SU-DHL-6 (cell line): Measurements from ENCODE around the gene CPE.
"Not testable (repeated sequence)": the region's sequence is repeated elsewhere in the genome, so short reads cannot be mapped to it uniquely, and the experiment has no call there.

Experiments
- H2AFZ ChIP-seq: fragments of 200-600 bp; sonication (generic); 2 replicates; pipeline ENCODE4 v1.6.1; 2014; ENCODE audit warnings: low read depth, mild to moderate bottlenecking, moderate library complexity, mixed read lengths, antibody characterized with exemption, low read length; ENCODE audit not compliant: severe bottlenecking
- H3F3A ChIP-seq: fragments of 200-600 bp; shearing (Covaris generic); 2 replicates; pipeline ENCODE4 v1.6.0; 2016; ENCODE audit warnings: antibody characterized with exemption, mild to moderate bottlenecking; ENCODE audit not compliant: insufficient read depth
- H3K27ac ChIP-seq: fragments of 200-600 bp; sonication (generic); 2 replicates; pipeline ENCODE4 v1.5.1; 2016; ENCODE audit warnings: low read depth, mild to moderate bottlenecking, low read length, moderate library complexity, mixed read lengths
- H3K27me3 ChIP-seq: fragments of 200-600 bp; sonication (generic), shearing (Covaris generic); 2 replicates; pipeline ENCODE4 v1.6.0; 2014; ENCODE audit warnings: mild to moderate bottlenecking, low read length
- H3K36me3 ChIP-seq: fragments of 200-600 bp; sonication (generic); 2 replicates; pipeline ENCODE4 v1.6.1; 2014; ENCODE audit warnings: mild to moderate bottlenecking, low read length, mixed read lengths
- H3K4me2 ChIP-seq: fragments of 300-600, 200-600 bp; shearing (Covaris generic), sonication (generic); 2 replicates; pipeline ENCODE4 v1.6.0; 2014; ENCODE audit warnings: low read length, low read depth, mild to moderate bottlenecking; ENCODE audit not compliant: poor library complexity, severe bottlenecking
- H3K4me3 ChIP-seq: fragments of 200-600 bp; sonication (generic); 2 replicates; pipeline ENCODE4 v1.5.1; 2014; ENCODE audit warnings: antibody characterized with exemption, low read length, mild to moderate bottlenecking, mixed read lengths; ENCODE audit not compliant: insufficient read depth, poor library complexity, severe bottlenecking
- H3K79me2 ChIP-seq: fragments of 200-600 bp; sonication (generic); 2 replicates; pipeline ENCODE4 v1.6.1; 2014; ENCODE audit warnings: mild to moderate bottlenecking, low read length, moderate library complexity; ENCODE audit not compliant: insufficient read depth
- H3K9ac ChIP-seq: fragments of 200-600 bp; sonication (generic); 2 replicates; pipeline ENCODE4 v1.7.0; 2014; ENCODE audit warnings: mild to moderate bottlenecking, low read length
- H3K9me2 ChIP-seq: fragments of 200-600 bp; sonication (generic); replicated peaks from 2 replicates; pipeline ENCODE4 v1.6.1; 2014; ENCODE audit warnings: low read length; ENCODE audit not compliant: insufficient read depth
- H3K9me3 ChIP-seq: fragments of 200-600 bp; sonication (generic); 2 replicates; pipeline ENCODE4 v1.6.1; 2014; ENCODE audit warnings: low read length, mixed read lengths; ENCODE audit not compliant: insufficient read depth
- H4K20me1 ChIP-seq: fragments of 200-600 bp; sonication (generic); 2 replicates; pipeline ENCODE4 v1.6.1; 2014; ENCODE audit warnings: low read depth, mild to moderate bottlenecking, antibody characterized with exemption, low read length, moderate library complexity, mixed read lengths
- EZH2phosphoT487 ChIP-seq: fragments of 200-600 bp; sonication (generic), shearing (Covaris generic); conservative IDR thresholded peaks from 2 replicates; pipeline ENCODE4 v1.6.1; 2018; ENCODE audit warnings: mild to moderate bottlenecking, antibody characterized with exemption, low read length, moderate library complexity, mixed read lengths
- TF ChIP-seq, protein P1 (sequence below): fragments of 200-600 bp; sonication (generic); IDR thresholded peaks from one replicate; pipeline ENCODE4 v1.5.1; 2017; ENCODE audit warnings: antibody characterized with exemption, mild to moderate bottlenecking, low read length, moderate library complexity; ENCODE audit not compliant: insufficient read depth, poor library complexity, severe bottlenecking

The CPE gene

DNA sequence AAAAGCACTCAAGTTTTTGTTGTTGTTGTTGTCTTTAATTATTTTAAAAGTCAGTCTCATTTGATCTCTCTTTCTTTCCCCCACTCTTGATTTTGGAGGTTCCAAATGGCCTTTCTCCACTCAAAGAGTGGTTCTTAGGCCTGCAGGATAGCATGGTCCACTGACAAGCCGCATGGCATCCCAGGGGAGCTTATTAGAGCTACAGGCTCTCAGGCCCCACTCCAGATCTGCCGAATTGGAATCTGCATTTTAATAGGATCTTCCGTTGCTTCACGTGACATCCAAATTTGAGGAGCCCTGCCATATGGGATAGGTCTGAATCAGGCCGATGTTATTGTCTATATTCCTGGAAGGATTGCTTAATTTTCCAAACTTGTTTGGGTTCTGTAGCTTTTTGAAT, 72.1 kb downstream of the CPE start:
- Histone ChIP-seq H3K9ac (no peak overlapping the region), H3F3A (no peaks in the 10 kb centered on the region), H3K4me2 (no peak overlapping the region), H3K9me3 (no peaks in the 10 kb centered on the region), H3K36me3 (no peaks in the 10 kb centered on the region), H3K27me3 (no peaks in the 10 kb centered on the region), H3K4me3 (no peak overlapping the region), H4K20me1 (no peaks in the 10 kb centered on the region), H2AFZ (no peak overlapping the region), H3K9me2 (no peaks in the 10 kb centered on the region), H3K79me2 (no peaks in the 10 kb centered on the region), H3K27ac (no peak overlapping the region)
- no peak for TF ChIP-seq EZH2phosphoT487
- TF ChIP-seq, protein P1, sequence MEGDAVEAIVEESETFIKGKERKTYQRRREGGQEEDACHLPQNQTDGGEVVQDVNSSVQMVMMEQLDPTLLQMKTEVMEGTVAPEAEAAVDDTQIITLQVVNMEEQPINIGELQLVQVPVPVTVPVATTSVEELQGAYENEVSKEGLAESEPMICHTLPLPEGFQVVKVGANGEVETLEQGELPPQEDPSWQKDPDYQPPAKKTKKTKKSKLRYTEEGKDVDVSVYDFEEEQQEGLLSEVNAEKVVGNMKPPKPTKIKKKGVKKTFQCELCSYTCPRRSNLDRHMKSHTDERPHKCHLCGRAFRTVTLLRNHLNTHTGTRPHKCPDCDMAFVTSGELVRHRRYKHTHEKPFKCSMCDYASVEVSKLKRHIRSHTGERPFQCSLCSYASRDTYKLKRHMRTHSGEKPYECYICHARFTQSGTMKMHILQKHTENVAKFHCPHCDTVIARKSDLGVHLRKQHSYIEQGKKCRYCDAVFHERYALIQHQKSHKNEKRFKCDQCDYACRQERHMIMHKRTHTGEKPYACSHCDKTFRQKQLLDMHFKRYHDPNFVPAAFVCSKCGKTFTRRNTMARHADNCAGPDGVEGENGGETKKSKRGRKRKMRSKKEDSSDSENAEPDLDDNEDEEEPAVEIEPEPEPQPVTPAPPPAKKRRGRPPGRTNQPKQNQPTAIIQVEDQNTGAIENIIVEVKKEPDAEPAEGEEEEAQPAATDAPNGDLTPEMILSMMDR = no peak

GRCh38 chr4:165453140-165453539, 74.3 kb downstream of the CPE start:
- H3K9me3 ChIP-seq, H3F3A ChIP-seq, H3K9ac ChIP-seq, H4K20me1 ChIP-seq, H3K9me2 ChIP-seq, H3K27me3 ChIP-seq, H3K36me3 ChIP-seq, H3K79me2 ChIP-seq, H2AFZ ChIP-seq, H3K4me2 ChIP-seq, H3K4me3 ChIP-seq, H3K27ac ChIP-seq: not testable (repeated sequence)

DNA sequence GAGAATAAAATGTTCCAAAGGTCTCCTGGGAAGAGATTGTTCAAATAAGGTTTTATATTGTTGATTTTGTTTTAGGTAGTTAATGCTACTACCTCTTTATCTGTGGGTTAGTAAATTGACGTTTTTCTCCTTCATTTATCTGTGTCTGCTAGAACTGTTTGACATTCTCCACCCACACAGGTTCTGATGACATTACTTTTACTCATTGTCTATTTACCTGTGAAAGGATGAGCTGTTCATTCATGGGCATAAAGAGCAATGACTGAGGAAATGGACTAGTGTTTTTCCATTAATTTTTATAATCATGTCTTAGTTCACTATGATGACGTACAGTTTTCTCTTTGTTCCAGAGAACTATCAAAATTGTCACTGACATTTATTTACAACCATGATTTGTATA, 75.6 kb downstream of the CPE start:
- no peak overlapping the region for H3K27ac ChIP-seq
- H3K4me2 ChIP-seq = no peak overlapping the region
- no peak overlapping the region for H3K4me3 ChIP-seq
- no peaks in the 10 kb centered on the region for H3K79me2 ChIP-seq
- no peak overlapping the region for H3K9ac ChIP-seq
- no peak overlapping the region for H2AFZ ChIP-seq
- H4K20me1 ChIP-seq = no peaks in the 10 kb centered on the region
- H3K36me3 ChIP-seq = no peaks in the 10 kb centered on the region
- H3K9me3 ChIP-seq = no peaks in the 10 kb centered on the region
- TF ChIP-seq, protein P1 = no peak
- TF ChIP-seq EZH2phosphoT487 = no peak
- no peaks in the 10 kb centered on the region for H3K27me3 ChIP-seq
- H3F3A ChIP-seq = no peaks in the 10 kb centered on the region
- H3K9me2 ChIP-seq = no peaks in the 10 kb centered on the region

DNA sequence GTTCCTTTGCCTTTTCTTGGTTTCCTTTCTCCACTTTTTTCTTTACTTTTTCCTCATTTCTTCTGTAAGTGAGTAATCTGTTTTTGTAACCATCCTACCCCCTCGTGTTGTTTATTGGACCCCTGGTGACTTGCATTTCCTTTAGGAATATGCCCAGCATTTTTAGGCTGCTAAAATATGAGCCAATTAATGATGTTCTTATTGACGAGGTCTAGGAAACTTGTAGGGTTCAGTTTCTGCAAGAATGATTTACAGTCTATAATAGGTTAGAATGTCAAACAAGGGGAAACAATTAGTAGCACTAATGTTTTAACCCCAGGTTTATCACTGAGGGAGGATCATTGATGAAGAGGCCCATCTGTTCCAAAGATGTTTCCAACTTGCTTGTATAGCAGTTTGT, 79.0 kb downstream of the CPE start:
- no peaks in the 10 kb centered on the region for H3K27me3 ChIP-seq
- H3K36me3 ChIP-seq = no peaks in the 10 kb centered on the region
- H3K27ac ChIP-seq = no peak overlapping the region
- no peak overlapping the region for H2AFZ ChIP-seq
- H3K79me2 ChIP-seq = no peaks in the 10 kb centered on the region
- H3K9ac ChIP-seq = no peak overlapping the region
- TF ChIP-seq, protein P1 = no peak
- no peak for TF ChIP-seq EZH2phosphoT487
- H3K4me2 ChIP-seq = no peak overlapping the region
- no peaks in the 10 kb centered on the region for H3F3A ChIP-seq
- H4K20me1 ChIP-seq = no peaks in the 10 kb centered on the region
- H3K9me2 ChIP-seq = no peaks in the 10 kb centered on the region
- H3K9me3 ChIP-seq = no peaks in the 10 kb centered on the region
- no peak overlapping the region for H3K4me3 ChIP-seq
